WI38 (cell line): Measurements from ENCODE around the gene FOXN3.

ENCODE experiments used
- H3K4me3 ChIP-seq: 2 replicates; pipeline ENCODE4 v1.5.1; 2011; ENCODE audit warnings: low read depth, mild to moderate bottlenecking, control low read depth, low read length
- CTCF ChIP-seq: IDR thresholded peaks from 2 replicates; pipeline ENCODE4 v1.5.1; 2012; ENCODE audit warnings: low read depth, mild to moderate bottlenecking, control low read depth, low read length

Gene FOXN3

GRCh38 chr14:89382901-89383845, 33.9 kb downstream of the FOXN3 start:
- H3K4me3 ChIP-seq = no peak overlapping the region

GRCh38 chr14:89382487-89382886, 34.5 kb downstream of the FOXN3 start:
- H3K4me3 ChIP-seq = no peak overlapping the region
- TF ChIP-seq CTCF = no peak

More at GRCh38 chr14:89382901-89383845, 33.9 kb downstream of the FOXN3 start:
- no peak for TF ChIP-seq CTCF

DNA sequence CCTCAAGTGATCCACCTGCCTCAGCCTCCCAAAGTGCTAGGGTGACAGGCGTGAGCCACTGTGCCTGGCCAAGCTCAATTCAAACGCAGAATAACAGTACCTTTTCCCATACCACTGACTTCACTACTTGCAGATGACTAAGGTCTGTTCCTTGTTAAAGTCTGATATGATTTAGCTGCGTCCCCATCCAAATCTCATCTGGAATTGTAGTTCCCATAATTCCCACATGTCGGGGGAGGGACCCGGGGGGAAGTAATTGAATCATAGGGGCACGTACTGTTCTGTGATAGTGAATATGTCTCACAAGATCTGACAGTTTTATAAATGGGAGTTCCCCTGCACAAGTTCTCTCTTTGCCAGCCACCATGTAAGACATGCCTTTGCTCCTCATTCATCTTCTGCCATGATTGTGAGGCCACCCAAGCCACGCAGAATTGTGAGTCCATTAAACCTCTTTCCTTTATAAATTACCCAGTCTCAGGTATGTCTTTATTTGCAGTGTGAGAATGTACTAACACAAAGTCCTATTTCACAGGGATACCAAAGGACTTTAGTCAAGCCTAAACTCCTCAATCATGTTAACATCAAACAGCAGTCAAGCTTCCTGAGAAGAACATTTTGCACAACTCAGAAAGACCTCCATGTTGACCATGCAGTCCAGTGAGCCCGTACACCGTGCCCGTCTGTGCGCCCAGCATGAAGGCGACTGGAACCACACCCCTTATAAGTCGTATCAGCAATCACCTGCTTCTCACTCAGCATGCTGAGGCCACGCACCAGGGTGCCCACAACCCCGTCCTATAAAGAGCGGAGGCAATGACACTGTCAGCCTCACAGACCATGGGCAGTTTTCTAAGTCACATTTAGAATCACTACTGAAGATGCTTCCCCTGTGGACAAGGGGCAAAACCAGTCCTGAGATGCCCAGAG, 36.9 kb downstream of the FOXN3 start:
- TF ChIP-seq CTCF = no peak
- H3K4me3 ChIP-seq = no peak overlapping the region

GRCh38 chr14:89379006-89379405, 38.0 kb downstream of the FOXN3 start:
- TF ChIP-seq CTCF = no peak

GRCh38 chr14:89378119-89378518, 38.9 kb downstream of the FOXN3 start:
- H3K4me3 ChIP-seq = no peak overlapping the region
- no peak for TF ChIP-seq CTCF

More at GRCh38 chr14:89379006-89379405, 38.0 kb downstream of the FOXN3 start:
- H3K4me3 ChIP-seq = no peak overlapping the region

- no peak overlapping the region for H3K4me3 ChIP-seq
- TF ChIP-seq CTCF = no peak
Observed at GRCh38 chr14:89377544-89377943, 39.5 kb downstream of the FOXN3 start.
